HG02763 (cell line): ENCODE results near the gene LDLRAP1.
A peak's percentile ranks its signal among the peaks of the same experiment; 100 is the strongest.
"Not testable (repeated sequence)": the region's sequence is repeated elsewhere in the genome, so short reads cannot be mapped to it uniquely, and the experiment has no call there.

Experiments
- ATAC-seq: cut with Tn5 transposase; IDR thresholded peaks from one replicate; pipeline ENCODE4 v1.9.1; 2021; ENCODE audit warnings: mild to moderate bottlenecking, moderate library complexity; ENCODE audit not compliant: unreplicated experiment

LDLRAP1 gene

DNA sequence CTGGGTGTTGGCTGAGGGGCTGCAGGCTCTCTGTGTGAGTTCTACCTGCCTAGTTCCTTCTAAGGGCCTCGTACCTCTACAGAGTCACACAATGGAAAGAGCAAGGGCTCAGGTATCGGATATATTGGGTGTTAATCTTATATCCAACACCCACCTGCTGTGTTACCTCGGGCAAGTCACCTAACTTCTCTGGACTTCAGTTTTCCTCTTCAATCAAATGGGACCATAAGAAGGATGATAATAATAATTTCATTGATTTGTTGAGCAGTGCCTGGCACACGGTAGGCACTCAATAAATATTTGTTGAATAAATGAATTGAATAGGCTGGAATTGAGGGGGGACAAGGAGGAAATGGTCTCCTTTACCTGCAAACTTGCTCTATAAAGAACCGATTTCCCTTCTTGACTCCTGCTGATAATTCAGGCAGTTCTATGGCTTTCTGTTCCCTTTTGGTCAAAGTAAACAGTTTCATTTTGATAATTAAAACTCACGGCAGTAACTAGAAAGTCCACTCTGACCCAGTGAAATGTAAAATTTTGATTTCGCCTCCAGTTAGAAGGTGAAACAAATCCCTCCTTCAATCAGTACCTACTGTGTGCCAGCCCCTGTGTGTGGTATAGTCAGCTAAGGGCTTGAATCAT, 56.7 kb downstream of the LDLRAP1 start:
- ATAC-seq = no peak

- ATAC-seq = not testable (repeated sequence)
Measured at GRCh38 chr1:25600971-25601699, 57.7 kb downstream of the LDLRAP1 start.

GRCh38 chr1:25603779-25604538, 60.6 kb downstream of the LDLRAP1 start:
- not testable (repeated sequence) for ATAC-seq

DNA sequence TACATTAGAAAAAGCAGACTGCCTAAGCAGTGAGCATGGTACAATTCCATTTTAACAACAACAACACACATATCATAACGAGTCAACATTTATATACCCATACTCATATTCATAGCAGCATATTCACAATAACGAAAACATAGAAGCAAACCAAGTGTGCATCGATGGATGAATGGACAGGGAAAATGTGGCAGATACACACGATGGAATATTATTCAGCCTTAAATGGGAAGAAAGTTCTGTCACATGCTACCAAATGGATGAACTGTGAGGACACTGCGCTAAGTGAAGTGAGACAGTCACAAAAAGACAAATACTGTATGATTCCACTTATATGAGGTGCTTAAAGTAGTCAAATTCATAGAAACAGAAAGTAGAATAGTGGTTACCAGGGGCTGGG, 63.7 kb downstream of the LDLRAP1 start:
- no peak for ATAC-seq

GRCh38 chr1:25608488-25609178, 65.2 kb downstream of the LDLRAP1 start:
- ATAC-seq = peak; percentile 61

DNA sequence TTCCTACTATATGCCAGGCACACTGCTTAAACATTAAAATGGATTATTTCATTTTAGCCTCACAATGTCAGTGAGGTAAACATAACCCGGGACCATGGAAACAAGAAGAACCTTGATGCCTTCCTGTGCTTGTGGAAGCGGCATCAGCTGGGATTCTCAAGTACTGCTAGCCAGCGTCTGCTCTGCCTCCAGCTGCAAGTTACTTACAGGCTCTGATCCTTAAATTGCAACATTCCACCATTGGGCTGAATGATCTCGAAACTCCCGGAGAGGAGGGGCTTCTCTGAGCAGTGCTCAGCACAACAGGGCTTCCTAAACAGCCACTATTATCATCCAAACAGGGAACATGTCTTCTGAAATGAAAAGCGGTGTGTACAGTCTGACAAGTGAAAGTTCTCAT, 66.5 kb downstream of the LDLRAP1 start:
- ATAC-seq = no peak

GRCh38 chr1:25610822-25611630, 67.6 kb downstream of the LDLRAP1 start:
- no peak for ATAC-seq

GRCh38 chr1:25611843-25612242, 68.4 kb downstream of the LDLRAP1 start:
- no peak for ATAC-seq

DNA sequence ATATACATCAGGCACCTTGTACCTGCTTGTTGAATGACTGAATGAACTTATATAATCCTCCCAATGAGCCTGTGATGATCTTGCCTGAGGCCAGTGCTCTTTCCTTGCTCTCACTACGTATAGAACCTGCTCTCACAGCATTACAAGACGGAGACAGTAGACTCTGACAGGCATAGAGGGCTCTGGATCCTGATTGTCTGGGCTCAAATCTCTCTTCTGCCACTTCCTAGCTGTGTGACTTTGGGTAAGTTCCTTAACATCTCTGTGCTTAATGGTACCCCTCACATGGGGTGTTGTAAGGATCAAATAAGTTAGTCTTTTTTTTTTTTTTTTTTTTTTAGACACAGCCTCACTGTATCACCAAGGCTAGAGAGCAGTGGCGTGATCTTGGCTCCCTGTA, 69.0 kb downstream of the LDLRAP1 start:
- ATAC-seq = no peak

- ATAC-seq = no peak
Measured at GRCh38 chr1:25613091-25613490, 69.7 kb downstream of the LDLRAP1 start.

- no peak for ATAC-seq
Measured at GRCh38 chr1:25614501-25615171, 71.2 kb downstream of the LDLRAP1 start.

- no peak for ATAC-seq
Measured at GRCh38 chr1:25615172-25615541, 71.8 kb downstream of the LDLRAP1 start.

DNA sequence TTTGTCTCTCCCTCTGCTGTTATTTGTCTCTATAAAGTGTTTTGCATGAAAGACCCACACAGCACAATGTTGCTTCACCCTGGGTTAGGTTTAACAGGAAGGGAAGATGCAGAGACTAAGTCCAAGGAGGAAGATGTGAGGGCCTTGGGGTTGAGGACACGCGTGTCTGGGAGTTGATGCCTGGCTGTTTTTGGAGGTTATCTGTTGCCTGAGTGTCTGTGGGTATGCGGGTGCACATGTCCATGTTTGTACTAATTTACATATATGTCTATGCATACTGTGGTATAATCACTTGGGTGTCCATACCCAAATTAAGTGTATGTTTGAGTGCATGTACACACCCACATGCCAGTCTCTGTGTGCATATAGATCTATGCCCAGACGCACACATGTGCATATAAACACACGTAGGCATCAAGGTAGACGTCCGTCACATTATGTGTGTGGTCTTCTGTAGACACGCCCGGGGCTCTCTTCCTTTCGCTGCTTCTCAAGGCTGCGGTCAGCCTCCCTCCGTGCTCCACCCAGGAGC, 72.2 kb downstream of the LDLRAP1 start:
- peak; percentile 3 for ATAC-seq

DNA sequence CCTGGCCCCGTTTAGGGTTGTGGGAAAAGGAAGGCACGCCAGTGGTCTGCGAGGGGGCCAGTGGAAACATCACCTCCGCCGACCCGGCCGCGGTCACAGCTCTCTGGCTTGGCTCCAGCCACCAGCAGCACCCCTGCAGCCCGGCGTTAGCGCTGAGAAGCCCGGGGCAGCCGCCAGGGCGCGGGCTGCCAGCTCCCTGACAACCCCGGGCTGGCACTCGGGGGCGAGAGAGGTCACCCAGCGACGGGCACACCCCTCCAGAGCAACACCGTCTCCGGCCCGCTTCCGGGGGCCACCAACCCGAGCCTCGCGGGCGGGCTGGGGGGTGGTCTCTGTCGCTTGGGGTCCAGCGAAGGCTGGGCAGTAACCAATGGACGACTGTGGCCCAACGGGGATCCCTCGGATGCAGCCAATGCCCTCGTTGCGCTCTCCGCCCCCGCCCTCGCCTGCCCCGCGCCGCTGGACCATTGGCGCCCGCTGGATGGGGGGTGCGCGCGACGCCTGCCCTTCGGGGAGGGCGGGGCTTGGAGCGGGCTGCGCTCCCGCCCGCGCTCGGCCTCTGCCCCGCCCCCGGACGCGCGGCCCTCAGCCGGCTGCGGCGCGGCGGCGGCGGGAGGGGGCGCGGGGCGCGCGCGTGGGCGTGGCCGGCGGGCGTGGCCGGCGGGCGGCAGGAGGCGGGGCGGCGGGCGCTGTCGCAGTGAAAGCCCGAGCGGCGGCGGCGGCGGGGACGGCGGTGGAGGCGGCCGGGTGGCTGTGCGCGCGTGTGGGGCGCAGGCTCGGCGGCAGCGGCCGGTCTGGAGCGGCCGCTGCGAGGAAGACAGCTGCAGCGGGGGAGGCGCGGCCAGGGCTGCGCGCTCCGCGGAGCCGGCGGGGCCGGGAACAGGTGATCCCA, 72.9 kb downstream of the LDLRAP1 start, which contains the start of gene MAN1C1:
Gene MAN1C1 (plus strand): TSS at position 697 of the 892 bp plus-strand sequence. CDS start 1,007 bp downstream, outside the sequence.
- peak; percentile 71 for ATAC-seq

- no peak for ATAC-seq
Measured at GRCh38 chr1:25616987-25617624, 73.7 kb downstream of the LDLRAP1 start.

DNA sequence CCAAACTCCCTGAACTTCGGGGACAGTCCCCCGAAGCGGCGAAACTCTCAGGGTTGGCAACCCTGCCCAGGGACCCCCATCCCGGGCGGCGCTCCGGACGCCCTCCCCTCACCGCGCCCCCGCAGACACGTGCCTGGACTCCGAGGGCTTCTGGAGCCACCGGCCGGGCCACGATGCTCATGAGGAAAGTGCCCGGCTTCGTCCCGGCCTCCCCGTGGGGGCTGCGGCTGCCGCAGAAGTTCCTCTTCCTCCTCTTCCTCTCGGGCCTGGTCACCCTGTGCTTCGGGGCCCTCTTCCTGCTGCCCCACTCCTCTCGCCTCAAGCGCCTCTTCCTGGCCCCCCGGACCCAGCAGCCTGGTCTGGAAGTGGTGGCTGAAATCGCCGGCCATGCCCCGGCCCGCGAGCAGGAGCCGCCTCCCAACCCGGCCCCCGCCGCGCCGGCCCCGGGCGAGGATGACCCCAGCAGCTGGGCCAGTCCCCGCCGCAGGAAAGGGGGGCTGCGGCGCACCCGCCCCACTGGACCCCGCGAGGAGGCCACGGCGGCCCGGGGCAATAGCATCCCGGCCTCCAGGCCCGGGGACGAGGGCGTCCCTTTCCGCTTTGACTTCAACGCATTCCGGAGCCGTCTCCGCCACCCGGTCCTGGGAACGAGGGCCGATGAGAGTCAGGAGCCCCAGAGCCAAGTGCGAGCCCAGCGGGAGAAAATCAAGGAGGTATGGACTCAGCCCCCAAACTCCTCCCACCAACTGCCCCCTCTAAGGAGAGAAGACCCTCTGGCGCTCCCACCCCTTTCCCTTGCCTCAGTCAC, 74.4 kb downstream of the LDLRAP1 start:
- ATAC-seq = no peak

- ATAC-seq = no peak
Measured at GRCh38 chr1:25618433-25618808, 75.0 kb downstream of the LDLRAP1 start.
